ENCODE results near the gene ALS2CL.
"Not testable (repeated sequence)": the region's sequence is repeated elsewhere in the genome, so short reads cannot be mapped to it uniquely, and the experiment has no call there.

ALS2CL gene

GRCh38 chr3:46693038-46693891, at the start of gene ALS2CL:
TSS of gene ALS2CL (minus strand) at chr3:46693679. CDS start at chr3:46689440, 4,239 bp downstream.
- DNase-seq (ENCODE audit: low read depth in 2 of 2) = peak; percentile 42 to 49

- DNase-seq (ENCODE audit: low read depth in 2 of 2) = no peak
Measured at GRCh38 chr3:46742992-46743585, 49.6 kb upstream of the ALS2CL start.

GRCh38 chr3:46739565-46739964, 46.1 kb upstream of the ALS2CL start:
- DNase-seq (ENCODE audit: low read depth in 2 of 2) = not testable (repeated sequence)

- DNase-seq (ENCODE audit: low read depth in 2 of 2) = no peak
Measured at GRCh38 chr3:46737329-46737731, 43.9 kb upstream of the ALS2CL start.

GRCh38 chr3:46736006-46736872, 42.8 kb upstream of the ALS2CL start:
- no peak for DNase-seq (ENCODE audit: low read depth in 2 of 2)

GRCh38 chr3:46734773-46735172, 41.3 kb upstream of the ALS2CL start:
- no peak for DNase-seq (ENCODE audit: low read depth in 2 of 2)

GRCh38 chr3:46733026-46733800, 39.7 kb upstream of the ALS2CL start:
- DNase-seq (ENCODE audit: low read depth in 2 of 2) = no peak

GRCh38 chr3:46731795-46732194, 38.3 kb upstream of the ALS2CL start:
- no peak for DNase-seq (ENCODE audit: low read depth in 2 of 2)

GRCh38 chr3:46730819-46731218, 37.3 kb upstream of the ALS2CL start:
- no peak for DNase-seq (ENCODE audit: low read depth in 2 of 2)

- DNase-seq (ENCODE audit: low read depth in 2 of 2) = no peak
Measured at GRCh38 chr3:46729038-46729437, 35.6 kb upstream of the ALS2CL start.

GRCh38 chr3:46725621-46726314, 32.3 kb upstream of the ALS2CL start:
- no peak for DNase-seq (ENCODE audit: low read depth in 2 of 2)

- DNase-seq (ENCODE audit: low read depth in 2 of 2) = no peak
Measured at GRCh38 chr3:46724424-46724823, 30.9 kb upstream of the ALS2CL start.

- no peak for DNase-seq (ENCODE audit: low read depth in 2 of 2)
Measured at GRCh38 chr3:46722443-46722842, 29.0 kb upstream of the ALS2CL start.

GRCh38 chr3:46721009-46721408, 27.5 kb upstream of the ALS2CL start:
- DNase-seq (ENCODE audit: low read depth in 2 of 2) = no peak

GRCh38 chr3:46719735-46720271, 26.3 kb upstream of the ALS2CL start:
- DNase-seq (ENCODE audit: low read depth in 2 of 2) = no peak

- no peak for DNase-seq (ENCODE audit: low read depth in 2 of 2)
Measured at GRCh38 chr3:46719044-46719565, 25.6 kb upstream of the ALS2CL start.

- no peak for DNase-seq (ENCODE audit: low read depth in 2 of 2)
Measured at GRCh38 chr3:46717447-46718231, 24.2 kb upstream of the ALS2CL start, which contains the start of gene PRSS50. TSS of gene PRSS50 (minus strand) at chr3:46717869. CDS start at chr3:46717824, 45 bp downstream.

GRCh38 chr3:46716461-46717441, 23.3 kb upstream of the ALS2CL start:
- DNase-seq (ENCODE audit: low read depth in 2 of 2) = no peak
